Stimulated activated CD4-positive, alpha-beta T cell treated with anti-CD3 and anti-CD28 coated beads, Interleukin-2, amount 100 ng/mL, for 4 hours (primary cell): ENCODE data around the gene COL6A2.
"Not testable (repeated sequence)": the region's sequence is repeated elsewhere in the genome, so short reads cannot be mapped to it uniquely, and the experiment has no call there.

Experiments used
- DNase-seq: peaks from one replicate; pipeline ENCODE4 v3.0.0-alpha.2; 2020; ENCODE audit warnings: low read depth

COL6A2 gene

GRCh38 chr21:46172863-46173528, 75.1 kb downstream of the COL6A2 start:
- no peak for DNase-seq

- no peak for DNase-seq
Observed at GRCh38 chr21:46173573-46173972, 75.7 kb downstream of the COL6A2 start.

GRCh38 chr21:46176443-46177129, 78.7 kb downstream of the COL6A2 start:
- DNase-seq: not testable (repeated sequence)

- DNase-seq: no peak
Observed at GRCh38 chr21:46178961-46179360, 81.0 kb downstream of the COL6A2 start.
